ENCODE data around the gene TGFBR1. TPM values are rescaled to one million over a fixed set of nuclear protein-coding genes. Genes with fewer than 3 reads are reported as not detected.

TGFBR1 gene
- total RNA-seq, 1 donor from 2014 or later = 138 TPM

- Mint-ChIP-seq H3K4me3 (no peak overlapping the region), H3K27ac (no peak overlapping the region), H3K27me3 (ENCODE audit: insufficient read depth, low read depth) (no peaks in the 10 kb centered on the region), H3K36me3 (peaks cover 48% of the 10 kb centered on the region), H3K4me1 (peaks cover 12% of the 10 kb centered on the region), H3K9me3 (no peaks in the 10 kb centered on the region)
- no peak overlapping the region for H2AFZ ChIP-seq (replicated peaks)
- no peak overlapping the region for H3K4me2 ChIP-seq
- peaks cover 7% of the 10 kb centered on the region for H3K4me1 ChIP-seq
- no peak for TF ChIP-seq CTCF (IDR thresholded peaks at IDR 0.05)
- no peaks in the 10 kb centered on the region for H3K27me3 ChIP-seq
- no peak overlapping the region for H3K4me3 ChIP-seq
- H3F3A ChIP-seq (ENCODE audit: low read depth) = no peaks in the 10 kb centered on the region
- peaks cover 47% of the 10 kb centered on the region for H3K79me2 ChIP-seq (ENCODE audit: low read depth)
- no peaks in the 10 kb centered on the region for H3K9me3 ChIP-seq (ENCODE audit: low read depth)
- H3K27ac ChIP-seq = no peak overlapping the region
- H4K20me1 ChIP-seq (ENCODE audit: low read depth) = peaks cover 31% of the 10 kb centered on the region
- no peak for DNase-seq (ENCODE audit: low spot score)
- no peak overlapping the region for H3K9ac ChIP-seq
- H3K36me3 ChIP-seq = peaks cover 12% of the 10 kb centered on the region
Measured at GRCh38 chr9:99137225-99137624, 32.3 kb downstream of the TGFBR1 start.

- no peak overlapping the region for H3K4me3 ChIP-seq
- Mint-ChIP-seq H3K27ac (no peak overlapping the region), H3K4me1 (peaks cover 12% of the 10 kb centered on the region), H3K27me3 (ENCODE audit: insufficient read depth, low read depth) (no peaks in the 10 kb centered on the region), H3K9me3 (no peaks in the 10 kb centered on the region), H3K36me3 (peaks cover 46% of the 10 kb centered on the region), H3K4me3 (no peak overlapping the region)
- no peak overlapping the region for H3K9ac ChIP-seq
- no peaks in the 10 kb centered on the region for H3K9me3 ChIP-seq (ENCODE audit: low read depth)
- TF ChIP-seq EZH2phosphoT487 (IDR thresholded peaks at IDR 0.05) = no peak
- TF ChIP-seq EZH2 (IDR thresholded peaks at IDR 0.05) = no peak
- TF ChIP-seq CTCF (IDR thresholded peaks at IDR 0.05) = no peak
- H3K4me2 ChIP-seq = no peak overlapping the region
- H3K27ac ChIP-seq = no peak overlapping the region
- H2AFZ ChIP-seq (replicated peaks) = no peak overlapping the region
- H3K4me1 ChIP-seq = peaks cover 7% of the 10 kb centered on the region
- no peaks in the 10 kb centered on the region for H3F3A ChIP-seq (ENCODE audit: low read depth)
- H3K27me3 ChIP-seq = no peaks in the 10 kb centered on the region
- H3K36me3 ChIP-seq = peaks cover 13% of the 10 kb centered on the region
- no peak for DNase-seq (ENCODE audit: low spot score)
- peaks cover 40% of the 10 kb centered on the region for H3K79me2 ChIP-seq (ENCODE audit: low read depth)
- H4K20me1 ChIP-seq (ENCODE audit: low read depth) = peaks cover 25% of the 10 kb centered on the region
Measured at GRCh38 chr9:99137891-99138290, 33.0 kb downstream of the TGFBR1 start.

GRCh38 chr9:99138424-99139284, 33.7 kb downstream of the TGFBR1 start:
- Histone ChIP-seq H4K20me1 (ENCODE audit: low read depth) (peaks cover 24% of the 10 kb centered on the region), H3K9me3 (ENCODE audit: low read depth) (no peaks in the 10 kb centered on the region), H3K36me3 (peaks cover 17% of the 10 kb centered on the region), H3F3A (ENCODE audit: low read depth) (no peaks in the 10 kb centered on the region), H3K9ac (no peak overlapping the region), H3K27ac (no peak overlapping the region), H3K4me3 (no peak overlapping the region), H3K79me2 (ENCODE audit: low read depth) (peaks cover 33% of the 10 kb centered on the region), H2AFZ (replicated peaks) (no peak overlapping the region), H3K4me1 (peaks cover 7% of the 10 kb centered on the region), H3K4me2 (no peak overlapping the region), H3K27me3 (no peaks in the 10 kb centered on the region)
- H3K27ac Mint-ChIP-seq = no peak overlapping the region
- H3K4me3 Mint-ChIP-seq = no peak overlapping the region
- H3K36me3 Mint-ChIP-seq = peaks cover 44% of the 10 kb centered on the region
- H3K9me3 Mint-ChIP-seq = no peaks in the 10 kb centered on the region
- no peak for DNase-seq (ENCODE audit: low spot score)
- no peaks in the 10 kb centered on the region for H3K27me3 Mint-ChIP-seq (ENCODE audit: insufficient read depth, low read depth)
- TF ChIP-seq CTCF (IDR thresholded peaks at IDR 0.05) (no peak), EZH2 (IDR thresholded peaks at IDR 0.05) (no peak), EZH2phosphoT487 (IDR thresholded peaks at IDR 0.05) (no peak)
- peaks cover 12% of the 10 kb centered on the region for H3K4me1 Mint-ChIP-seq
